Central memory CD4-positive, alpha-beta T cell (primary cell): ENCODE measurements around the gene RYR2.
"Not testable (repeated sequence)": the region's sequence is repeated elsewhere in the genome, so short reads cannot be mapped to it uniquely, and the experiment has no call there.

Experiments
- DNase-seq: peaks from one replicate; pipeline ENCODE4 v3.0.0; 2022

Gene RYR2

GRCh38 chr1:237269938-237270337 is 228.0 kb downstream of the RYR2 start:
- DNase-seq, result no peak

GRCh38 chr1:237270353-237270752 is 228.4 kb downstream of the RYR2 start:
- DNase-seq, result no peak

GRCh38 chr1:237277994-237278393 is 236.0 kb downstream of the RYR2 start:
- not testable (repeated sequence) for DNase-seq

- DNase-seq, result no peak
Observed at GRCh38 chr1:237279629-237280028, 237.6 kb downstream of the RYR2 start.

GRCh38 chr1:237281481-237281880 is 239.5 kb downstream of the RYR2 start:
- no peak for DNase-seq

- DNase-seq, result no peak
Observed at GRCh38 chr1:237282208-237282783, 240.3 kb downstream of the RYR2 start.

- no peak for DNase-seq
Observed at GRCh38 chr1:237287876-237288521, 246.0 kb downstream of the RYR2 start.

GRCh38 chr1:237293804-237294203 is 251.8 kb downstream of the RYR2 start:
- DNase-seq, result no peak

- DNase-seq, result no peak
Observed at GRCh38 chr1:237296861-237297260, 254.9 kb downstream of the RYR2 start.

GRCh38 chr1:237300642-237301041 is 258.7 kb downstream of the RYR2 start:
- no peak for DNase-seq

- DNase-seq, result no peak
Observed at GRCh38 chr1:237303929-237304328, 261.9 kb downstream of the RYR2 start.

- DNase-seq, result no peak
Observed at GRCh38 chr1:237306726-237307125, 264.7 kb downstream of the RYR2 start.

GRCh38 chr1:237309595-237310118 is 267.7 kb downstream of the RYR2 start:
- no peak for DNase-seq

- no peak for DNase-seq
Observed at GRCh38 chr1:237316352-237316751, 274.4 kb downstream of the RYR2 start.

GRCh38 chr1:237318748-237319147 is 276.8 kb downstream of the RYR2 start:
- DNase-seq, result no peak

GRCh38 chr1:237320890-237321289 is 278.9 kb downstream of the RYR2 start:
- no peak for DNase-seq

- no peak for DNase-seq
Observed at GRCh38 chr1:237324226-237324625, 282.2 kb downstream of the RYR2 start.

- no peak for DNase-seq
Observed at GRCh38 chr1:237327061-237327460, 285.1 kb downstream of the RYR2 start.

GRCh38 chr1:237340892-237341291 is 298.9 kb downstream of the RYR2 start:
- no peak for DNase-seq

- DNase-seq, result no peak
Observed at GRCh38 chr1:237341391-237341790, 299.4 kb downstream of the RYR2 start.

GRCh38 chr1:237342730-237343129 is 300.7 kb downstream of the RYR2 start:
- no peak for DNase-seq

GRCh38 chr1:237352747-237353146 is 310.8 kb downstream of the RYR2 start:
- no peak for DNase-seq

- no peak for DNase-seq
Observed at GRCh38 chr1:237353918-237354317, 311.9 kb downstream of the RYR2 start.

- DNase-seq, result no peak
Observed at GRCh38 chr1:237355022-237355421, 313.0 kb downstream of the RYR2 start.

- no peak for DNase-seq
Observed at GRCh38 chr1:237358555-237358954, 316.6 kb downstream of the RYR2 start.
